IMR-90 (cell line): ENCODE results near the gene CFAP58. TPM values are rescaled to one million over a fixed set of nuclear protein-coding genes. Genes with fewer than 3 reads are reported as not detected.

ENCODE experiments used
- ATAC-seq: fragments of 200-7000 bp; cut with Tn5 transposase; 2 replicates; pipeline ENCODE4 v1.9.1; 2020; ENCODE audit warnings: low read depth, mild to moderate bottlenecking, moderate library complexity
- BruUV-seq: library from RNA; stranded (reverse); fragments of 400-500 nt; replicated peaks from 2 replicates; lab custom pipeline; 2021; lab: Mats Ljungman, UMichigan
- CTCF ChIA-PET: fragments of 300-600 bp; formaldehyde crosslinking; extraction: SDS; loops from one replicate; lab custom pipeline; 2021; ENCODE audit warnings: antibody characterized with exemption; lab: Yijun Ruan, JAX
- POLR2A ChIA-PET: fragments of 300-600 bp; sonication (Branson Sonifier 250); formaldehyde crosslinking; loops from one replicate; lab custom pipeline; 2022; ENCODE audit warnings: antibody characterized with exemption; ENCODE audit not compliant: unreplicated experiment; lab: Charles Lee
- DNase-seq: peaks from one replicate; pipeline ENCODE4 v3.0.0; 2013
- H2AFZ ChIP-seq: replicated peaks from 2 replicates; pipeline ENCODE3; 2013; ENCODE audit warnings: low read length, mild to moderate bottlenecking; ENCODE audit not compliant: poor library complexity
- H2AK5ac ChIP-seq: 2 replicates; pipeline ENCODE4 v1.6.1; 2013; ENCODE audit warnings: low read depth, low read length, inconsistent platforms
- H2AK9ac ChIP-seq: replicated peaks from 2 replicates; pipeline ENCODE3; 2013; ENCODE audit warnings: mild to moderate bottlenecking, low read depth, low read length, moderate library complexity; ENCODE audit not compliant: poor library complexity
- H2BK120ac ChIP-seq: 2 replicates; pipeline ENCODE4 v1.6.1; 2013; ENCODE audit warnings: low read depth, low read length, inconsistent platforms
- H2BK15ac ChIP-seq: 3 replicates; pipeline ENCODE4 v1.6.1; 2013; ENCODE audit warnings: low read depth, low read length, inconsistent platforms
- H2BK20ac ChIP-seq: 2 replicates; pipeline ENCODE4 v1.6.1; 2013; ENCODE audit warnings: low read depth, mild to moderate bottlenecking, inconsistent platforms, low read length, moderate library complexity
- H2BK5ac ChIP-seq: 2 replicates; pipeline ENCODE4 v1.6.1; 2013; ENCODE audit warnings: mild to moderate bottlenecking, low read depth, low read length, inconsistent platforms; ENCODE audit not compliant: poor library complexity, severe bottlenecking
- H3K14ac ChIP-seq: replicated peaks from 2 replicates; pipeline ENCODE4 v1.6.1; 2013; ENCODE audit warnings: low read depth, low read length, inconsistent platforms
- H3K18ac ChIP-seq: 2 replicates; pipeline ENCODE4 v1.6.1; 2013; ENCODE audit warnings: low read depth, low read length, control low read depth
- H3K23ac ChIP-seq: 2 replicates; pipeline ENCODE4 v1.6.1; 2013; ENCODE audit warnings: low read depth, low read length, inconsistent platforms
- H3K27ac ChIP-seq: 2 replicates; pipeline ENCODE4 v1.5.1; 2013; ENCODE audit warnings: mild to moderate bottlenecking, control low read depth, low read length; ENCODE audit not compliant: insufficient read depth
- H3K27me3 ChIP-seq: 2 replicates; pipeline ENCODE4 v1.6.1; 2013; ENCODE audit warnings: low read length; ENCODE audit not compliant: control insufficient read depth, insufficient read depth
- H3K36me3 ChIP-seq: 2 replicates; pipeline ENCODE4 v1.6.1; 2013; ENCODE audit warnings: low read length, mixed read lengths; ENCODE audit not compliant: control insufficient read depth, insufficient read depth
- H3K4ac ChIP-seq: 2 replicates; pipeline ENCODE4 v1.6.1; 2013; ENCODE audit warnings: low read depth, low read length, inconsistent platforms
- H3K4me1 ChIP-seq: 2 replicates; pipeline ENCODE4 v1.6.1; 2013; ENCODE audit warnings: low read length, mixed read lengths; ENCODE audit not compliant: control insufficient read depth, insufficient read depth
- H3K4me2 ChIP-seq: 2 replicates; pipeline ENCODE4 v1.6.1; 2013; ENCODE audit warnings: low read depth, mild to moderate bottlenecking, control low read depth, low read length, moderate library complexity
- H3K4me3 ChIP-seq: 2 replicates; pipeline ENCODE4 v1.5.1; 2013; ENCODE audit warnings: low read depth, mild to moderate bottlenecking, control low read depth, low read length, moderate library complexity; ENCODE audit not compliant: insufficient read depth
- H3K56ac ChIP-seq: 2 replicates; pipeline ENCODE4 v1.6.1; 2013; ENCODE audit warnings: low read length, inconsistent platforms; ENCODE audit not compliant: insufficient read depth; ENCODE audit errors: extremely low read depth
- H3K79me1 ChIP-seq, 2 experiments: 2 replicates each; pipeline ENCODE4 v1.6.1; 2013; ENCODE audit warnings: low read length in 2 of 2, inconsistent platforms in 1 of 2, low read depth in 1 of 2
- H3K9ac ChIP-seq: 2 replicates; pipeline ENCODE4 v1.6.1; 2013; ENCODE audit warnings: low read depth, low read length, control low read depth
- H3K9me1 ChIP-seq: 2 replicates; pipeline ENCODE4 v1.6.1; 2013; ENCODE audit warnings: low read length, inconsistent platforms; ENCODE audit not compliant: insufficient read depth
- H3K9me3 ChIP-seq: 2 replicates; pipeline ENCODE4 v1.6.1; 2013; ENCODE audit warnings: low read length; ENCODE audit not compliant: control insufficient read depth, insufficient read depth
- H4K20me1 ChIP-seq: 2 replicates; pipeline ENCODE4 v1.6.1; 2013; ENCODE audit warnings: low read length, inconsistent platforms; ENCODE audit not compliant: insufficient read depth
- H4K5ac ChIP-seq: 2 replicates; pipeline ENCODE4 v1.6.1; 2013; ENCODE audit warnings: mild to moderate bottlenecking, low read depth, low read length, control low read depth
- H4K8ac ChIP-seq, 2 experiments: 2 replicates each; pipeline ENCODE4 v1.6.1; 2013; ENCODE audit warnings: low read depth in 2 of 2, low read length in 2 of 2, control low read depth in 1 of 2, inconsistent platforms in 1 of 2
- H4K91ac ChIP-seq: 2 replicates; pipeline ENCODE4 v1.6.1; 2013; ENCODE audit warnings: low read depth, low read length, inconsistent platforms; ENCODE audit not compliant: insufficient read depth
- BHLHE40 ChIP-seq: fragments of 150-350 bp; IDR thresholded peaks from 2 replicates; pipeline ENCODE4 v1.6.1; 2016; ENCODE audit warnings: mild to moderate bottlenecking, low read depth, low read length
- CEBPB ChIP-seq: IDR thresholded peaks from 2 replicates; pipeline ENCODE4 v1.6.1; 2012; ENCODE audit warnings: low read depth, low read length, improper control_type of control experiment
- ELK1 ChIP-seq: fragments of 150-350 bp; IDR thresholded peaks from 2 replicates; pipeline ENCODE4 v1.6.1; 2016; ENCODE audit warnings: low read depth, mild to moderate bottlenecking, low read length, moderate library complexity, borderline replicate concordance
- MXI1 ChIP-seq: IDR thresholded peaks from 2 replicates; pipeline ENCODE4 v1.6.1; 2012; ENCODE audit warnings: low read depth, mild to moderate bottlenecking, low read length, moderate library complexity, borderline replicate concordance
- NFE2L2 ChIP-seq: fragments of 150-350 bp; IDR thresholded peaks from 2 replicates; pipeline ENCODE4 v1.6.1; 2016; ENCODE audit warnings: low read depth, mild to moderate bottlenecking, low read length
- POLR2A ChIP-seq: IDR thresholded peaks from 2 replicates; pipeline ENCODE4 v1.6.1; 2012; ENCODE audit warnings: mild to moderate bottlenecking, low read depth, low read length
- RCOR1 ChIP-seq: IDR thresholded peaks from 2 replicates; pipeline ENCODE4 v1.6.1; 2012; ENCODE audit warnings: mild to moderate bottlenecking, low read length, improper control_type of control experiment; ENCODE audit not compliant: insufficient replicate concordance
- RFX5 ChIP-seq: IDR thresholded peaks from 2 replicates; pipeline ENCODE4 v1.8.0; 2012; ENCODE audit warnings: low read depth, mild to moderate bottlenecking, low read length, moderate library complexity
- WGBS, 2 experiments: methylation state at CpG; one replicate each; pipeline versions ENCODE4 v1.1.5 to v1.1.7; 2013; ENCODE audit warnings: missing lambda C conversion rate in 2 of 2; ENCODE audit not compliant: insufficient read length in 1 of 2; ENCODE audit errors: extremely low coverage in 2 of 2; 5-methylcytosine and 5-hydroxymethylcytosine counted together
- dilution Hi-C: fragments of 300-500 bp; cut with HindIII; formaldehyde crosslinking; loops from one replicate; pipeline ENCODE4 v1.14.3; 2018; ENCODE audit warnings: low sequenced_read_pairs; ENCODE audit not compliant: unreplicated experiment
- in situ Hi-C: fragments of 300-500 bp; cut with MboI; formaldehyde crosslinking; loops from 3 replicates; pipeline ENCODE4 v1.14.3; 2019; ENCODE audit warnings: low sequenced_read_pairs, inconsistent platforms, mixed read lengths
- intact Hi-C: fragments of 100-400 bp; cut with micrococcal nuclease; formaldehyde crosslinking; loops from 2 replicates; pipeline ENCODE4 v1.10.0; 2022
- polyA plus RNA-seq, 3 experiments: library from polyadenylated mRNA; depleted of rRNA; stranded (reverse); fragments of >200 nt; gene quantifications; 2 replicates each; pipeline ENCODE4 v1.2.3, GENCODE V29; 2012; ENCODE audit warnings: low replicate concordance in 1 of 3
- total RNA-seq: library from RNA; depleted of rRNA; stranded (reverse); fragments of >200 nt; gene quantifications from 2 replicates; pipeline ENCODE4 v1.2.3, GENCODE V29; 2012

Gene CFAP58
- total and polyA plus RNA-seq, 2 of the 4 experiments (the other 2 are of a cell fraction), result 0.36 to 0.72 TPM

GRCh38 chr10:104345941-104346340 lies 7.7 kb upstream of the CFAP58 start:
- H3K9me1 ChIP-seq, result peaks cover 3% of the 10 kb centered on the region; the same call in 1 of the 2 replicates
- H2BK120ac ChIP-seq, result no peak overlapping the region
- no peaks in the 10 kb centered on the region for H4K20me1 ChIP-seq
- no peak overlapping the region for H3K23ac ChIP-seq
- H4K8ac ChIP-seq, result no peak overlapping the region
- H3K18ac ChIP-seq, result no peak overlapping the region
- no peak overlapping the region for H3K4me3 ChIP-seq
- no peaks in the 10 kb centered on the region for H3K36me3 ChIP-seq
- no peak overlapping the region for H2BK15ac ChIP-seq
- in situ Hi-C loops, result loop anchor here (5.0 kb wide), 2 partner anchors 54 to 299 kb away; no protein-coding TSS in a partner anchor
- intact Hi-C loops, result no loop called here
- ChIA-PET POLR2A (no interaction called here), CTCF (interaction anchor here (0.6 to 1.7 kb wide), 2 partner anchors 71 to 1902 kb away, joined by 3 to 4 read pairs; no protein-coding TSS in a partner anchor)
- no peak overlapping the region for H4K91ac ChIP-seq
- no peak overlapping the region for H2BK20ac ChIP-seq
- TF ChIP-seq RFX5, result no peak
- no peak for TF ChIP-seq MXI1
- no peak for TF ChIP-seq CEBPB
- no peak for TF ChIP-seq NFE2L2
- no peak for TF ChIP-seq BHLHE40
- TF ChIP-seq POLR2A, result no peak
- TF ChIP-seq ELK1, result no peak
- no peak for TF ChIP-seq RCOR1
- dilution Hi-C loops, result no loop called here
- H3K27ac ChIP-seq, result no peak overlapping the region
- H3K4ac ChIP-seq, result no peak overlapping the region
- ATAC-seq (no peak), DNase-seq (no peak)
- H4K5ac ChIP-seq, result no peak overlapping the region
- H2BK5ac ChIP-seq, result no peak overlapping the region
- no TSS peak for BruUV-seq
- H3K4me2 ChIP-seq, result no peak overlapping the region
- H3K27me3 ChIP-seq, result no peaks in the 10 kb centered on the region
- H3K14ac ChIP-seq, result no peak overlapping the region
- H3K56ac ChIP-seq, result no peak overlapping the region
- peaks cover 6% of the 10 kb centered on the region; the same call in 1 of the 2 replicates for H3K4me1 ChIP-seq
- no peak overlapping the region for H2AK5ac ChIP-seq
- no CpG with 5 or more reads among the region's 4 CpGs for WGBS, 2 experiments
- no peaks in the 10 kb centered on the region; a peak in 1 of 4 replicates for H3K79me1 ChIP-seq
- no peak overlapping the region for H3K9ac ChIP-seq
- no peaks in the 10 kb centered on the region for H3K9me3 ChIP-seq
- no peak overlapping the region for H2AFZ ChIP-seq
- no peak overlapping the region for H2AK9ac ChIP-seq
